Kidney epithelial cell (primary cell): ENCODE results near the gene BTBD7. TPM values are rescaled to one million over a fixed set of nuclear protein-coding genes. Genes with fewer than 3 reads are reported as not detected.
A peak's percentile ranks its signal among the peaks of the same experiment; 100 is the strongest.

ENCODE experiments used
- DNase-seq: peaks from one replicate; pipeline ENCODE4 v3.0.0-alpha.2; 2010; ENCODE audit warnings: low read depth
- H3K27me3 ChIP-seq: 2 replicates; pipeline ENCODE4 v1.6.0; 2011; ENCODE audit warnings: low read length; ENCODE audit not compliant: control insufficient read depth, insufficient read depth
- H3K36me3 ChIP-seq: 2 replicates; pipeline ENCODE4 v1.5.1; 2011; ENCODE audit warnings: low read length; ENCODE audit not compliant: control insufficient read depth, insufficient read depth
- H3K4me3 ChIP-seq: 2 replicates; pipeline ENCODE4 v1.5.1; 2011; ENCODE audit warnings: low read depth, mild to moderate bottlenecking, control low read depth, low read length
- CTCF ChIP-seq: IDR thresholded peaks from 2 replicates; pipeline ENCODE4 v1.5.1; 2011; ENCODE audit warnings: mild to moderate bottlenecking, moderate library complexity, low read length, control low read depth, inconsistent platforms; ENCODE audit not compliant: insufficient read depth, poor library complexity, severe bottlenecking
- total RNA-seq: library from RNA; depleted of rRNA; stranded (reverse); fragments of >200 nt; gene quantifications from 2 replicates; pipeline ENCODE4 v1.2.3, GENCODE V29; 2015

BTBD7 gene
- total RNA-seq, 1 donor from 2014 or later, result 29.6 TPM

GRCh38 chr14:93207468-93208308 is 125.1 kb downstream of the BTBD7 start:
- no peak for DNase-seq
- Histone ChIP-seq H3K36me3 (no peaks in the 10 kb centered on the region), H3K4me3 (peak overlapping the region; percentile 83), H3K27me3 (no peaks in the 10 kb centered on the region)
- TF ChIP-seq CTCF, result peak; percentile 63

GRCh38 chr14:93206793-93207467 is 125.9 kb downstream of the BTBD7 start, which contains the start of the genes GON7 and UBR7:
TSS of gene GON7 (minus strand) at chr14:93207065. CDS start at chr14:93207037, 28 bp downstream.
TSS of gene UBR7 (plus strand) at chr14:93207256. CDS start at chr14:93207292, 36 bp downstream.
- Histone ChIP-seq H3K4me3 (peak within 1 kb of the TSS; percentile 83), H3K36me3 (no peaks in the 10 kb centered on the region), H3K27me3 (no peaks in the 10 kb centered on the region)
- peak; percentile 12 for TF ChIP-seq CTCF
- peak; percentile 89 for DNase-seq

GRCh38 chr14:93201155-93201704 is 131.6 kb downstream of the BTBD7 start:
- no peak for TF ChIP-seq CTCF
- Histone ChIP-seq H3K27me3 (no peaks in the 10 kb centered on the region), H3K36me3 (no peaks in the 10 kb centered on the region), H3K4me3 (no peak overlapping the region)
- DNase-seq, result no peak

GRCh38 chr14:93200553-93200952 is 132.3 kb downstream of the BTBD7 start:
- TF ChIP-seq CTCF, result no peak

GRCh38 chr14:93199031-93199430 is 133.8 kb downstream of the BTBD7 start:
- no peak for DNase-seq

More at GRCh38 chr14:93200553-93200952, 132.3 kb downstream of the BTBD7 start:
- no peak overlapping the region for H3K4me3 ChIP-seq
- DNase-seq, result no peak
- no peaks in the 10 kb centered on the region for H3K27me3 ChIP-seq
- no peaks in the 10 kb centered on the region for H3K36me3 ChIP-seq

More at GRCh38 chr14:93199031-93199430, 133.8 kb downstream of the BTBD7 start:
- H3K4me3 ChIP-seq, result no peak overlapping the region
- no peak for TF ChIP-seq CTCF
- no peaks in the 10 kb centered on the region for H3K36me3 ChIP-seq
- no peaks in the 10 kb centered on the region for H3K27me3 ChIP-seq
